Sigmoid colon (tissue), 3 donors: ENCODE results near the gene ADAMTS6.

Source experiments
- CTCF ChIP-seq, 4 experiments: fragments of 450-650 bp in 3 of 4; fragments of 200-600 bp in 1 of 4; IDR thresholded peaks; one replicate each; pipeline ENCODE4 v1.5.1; 2016 to 2019; ENCODE audit warnings: antibody characterized with exemption in 4 of 4, mild to moderate bottlenecking in 3 of 4, moderate library complexity in 2 of 4
- POLR2A ChIP-seq, 2 donors: fragments of 450-650 bp; IDR thresholded peaks; one replicate each; pipeline ENCODE4 v1.6.1; 2016; ENCODE audit warnings: antibody characterized with exemption in 2 of 2, mild to moderate bottlenecking in 2 of 2, moderate library complexity in 2 of 2

GRCh38 chr5:65364907-65365306 is 116.8 kb downstream of the ADAMTS6 start:
- no peak for TF ChIP-seq POLR2A (IDR thresholded peaks at IDR 0.05)
- TF ChIP-seq CTCF (IDR thresholded peaks at IDR 0.05), result no peak
